Breast epithelium (tissue), 4 donors: ENCODE measurements around the gene CCDC9B. TPM values are rescaled to one million over a fixed set of nuclear protein-coding genes. Genes with fewer than 3 reads are reported as not detected.
A peak's percentile ranks its signal among the peaks of the same experiment; 100 is the strongest.

Experiments used
- DNase-seq, 2 donors: peaks; one replicate each; pipeline ENCODE4 v3.0.0-alpha.2; 2019; ENCODE audit warnings: low spot score in 2 of 2
- H3K27ac ChIP-seq, 2 donors: fragments of 200-600 bp; sonication (generic) in 1 of 2; one replicate each; pipeline ENCODE4 v1.5.1; 2016 to 2019; ENCODE audit warnings: mild to moderate bottlenecking in 1 of 2
- H3K27me3 ChIP-seq, 2 donors: fragments of 200-600 bp; sonication (generic) in 1 of 2; one replicate each; pipeline versions ENCODE4 v1.5.1 to v1.6.0; 2017 to 2019; ENCODE audit warnings: control low read depth in 1 of 2, mild to moderate bottlenecking in 1 of 2
- H3K36me3 ChIP-seq: fragments of 200-600 bp; one replicate; pipeline ENCODE4 v1.5.1; 2019
- H3K4me1 ChIP-seq, 2 donors: fragments of 200-600 bp; sonication (generic); one replicate each; pipeline ENCODE4 v1.5.1; 2016 to 2019; ENCODE audit warnings: control low read depth in 1 of 2
- H3K4me3 ChIP-seq, 3 donors: fragments of 200-600 bp; sonication (generic); 1 replicate in 2 of 3; 2 replicates in 1 of 3; pipeline ENCODE4 v1.5.1; 2016 to 2019; ENCODE audit warnings: mild to moderate bottlenecking in 3 of 3, moderate library complexity in 2 of 3
- H3K9me3 ChIP-seq, 2 donors: fragments of 200-600 bp; sonication (generic) in 1 of 2; one replicate each; pipeline ENCODE4 v1.5.1; 2016 to 2019; ENCODE audit warnings: control low read depth in 1 of 2
- POLR2A ChIP-seq: fragments of 450-650 bp; IDR thresholded peaks from one replicate; pipeline ENCODE4 v1.6.1; 2016; ENCODE audit warnings: antibody characterized with exemption, mild to moderate bottlenecking, moderate library complexity
- POLR2AphosphoS5 ChIP-seq, 3 donors: sonication (generic); formaldehyde crosslinking; IDR thresholded peaks; one replicate each; pipeline ENCODE4 v1.6.1; 2017; ENCODE audit warnings: antibody characterized with exemption in 3 of 3
- intact Hi-C: fragments of 100-400 bp; cut with DNase I; formaldehyde crosslinking; loops from one replicate; pipeline ENCODE4 v1.15.1; 2023; ENCODE audit warnings: low total_unique reads
- total RNA-seq, 3 donors: library from RNA; depleted of rRNA; stranded (reverse); fragments of >200 nt; gene quantifications; one replicate each; pipeline ENCODE4 v1.1.0, GENCODE V29; 2016
- TF ChIP-seq, protein P1 (sequence below), 3 donors: fragments of 450-650 bp; IDR thresholded peaks; one replicate each; pipeline ENCODE4 v1.5.1; 2016 to 2017; ENCODE audit warnings: antibody characterized with exemption in 3 of 3, mild to moderate bottlenecking in 3 of 3, moderate library complexity in 3 of 3

CCDC9B gene
- total RNA-seq = 10 to 100 TPM in 1 of 3 donors, 1 to 10 TPM in 2; 4.0 to 14.1 (median 9.4) TPM

DNA sequence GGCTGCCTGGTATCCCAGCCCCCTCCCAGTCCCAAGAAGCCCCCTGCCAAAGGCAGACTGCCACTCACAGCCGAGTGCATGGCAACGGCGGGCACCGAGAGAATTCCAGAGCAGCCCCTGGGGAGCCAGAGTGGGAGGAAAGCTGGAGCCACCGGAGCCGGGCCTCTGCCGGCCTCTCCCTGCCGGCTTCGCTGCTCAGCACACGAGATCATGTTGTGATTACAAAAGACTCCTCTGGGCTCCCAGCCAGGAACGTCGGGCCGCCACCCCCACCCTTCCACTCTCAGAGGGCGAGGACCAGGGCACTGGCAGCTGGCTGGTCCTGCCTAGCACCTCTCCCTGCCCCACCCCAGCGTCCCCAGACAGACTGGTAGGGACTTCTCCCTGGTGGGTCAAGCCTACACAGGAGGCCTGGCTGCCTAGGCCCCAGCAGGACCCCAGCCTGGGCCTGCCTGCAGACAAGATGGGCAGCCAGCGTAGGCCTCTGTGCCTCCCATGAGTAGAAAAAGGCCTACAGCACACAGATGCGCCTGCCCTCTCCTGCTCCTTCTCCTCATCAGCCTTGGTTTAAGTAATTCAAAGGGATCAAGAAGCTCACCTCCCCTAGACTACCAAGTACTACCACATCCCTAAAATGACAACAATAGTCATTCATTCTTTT is at the start of gene CCDC9B:
Gene CCDC9B, minus strand, starts transcription at position 200 of the 661 bp plus-strand sequence. Its CDS starts 120 bp downstream, at position 80.
- DNase-seq = peak; percentile 89 to 96
- H3K27ac ChIP-seq = peak within 1 kb of the TSS; percentile 96 to 97
- peaks cover 27 to 53% of the 10 kb centered on the region in 2 donors for H3K4me1 ChIP-seq
- no peaks in the 10 kb centered on the region for H3K9me3 ChIP-seq
- no peaks in the 10 kb centered on the region for H3K27me3 ChIP-seq
- peak within 1 kb of the TSS; percentile 36 to 67 (median 44) for H3K4me3 ChIP-seq
- TF ChIP-seq POLR2A (no peak), POLR2AphosphoS5 (IDR thresholded peaks at IDR 0.05) (peak in 2 of 3 donors; percentile 46 to 77)
- TF ChIP-seq, protein P1, sequence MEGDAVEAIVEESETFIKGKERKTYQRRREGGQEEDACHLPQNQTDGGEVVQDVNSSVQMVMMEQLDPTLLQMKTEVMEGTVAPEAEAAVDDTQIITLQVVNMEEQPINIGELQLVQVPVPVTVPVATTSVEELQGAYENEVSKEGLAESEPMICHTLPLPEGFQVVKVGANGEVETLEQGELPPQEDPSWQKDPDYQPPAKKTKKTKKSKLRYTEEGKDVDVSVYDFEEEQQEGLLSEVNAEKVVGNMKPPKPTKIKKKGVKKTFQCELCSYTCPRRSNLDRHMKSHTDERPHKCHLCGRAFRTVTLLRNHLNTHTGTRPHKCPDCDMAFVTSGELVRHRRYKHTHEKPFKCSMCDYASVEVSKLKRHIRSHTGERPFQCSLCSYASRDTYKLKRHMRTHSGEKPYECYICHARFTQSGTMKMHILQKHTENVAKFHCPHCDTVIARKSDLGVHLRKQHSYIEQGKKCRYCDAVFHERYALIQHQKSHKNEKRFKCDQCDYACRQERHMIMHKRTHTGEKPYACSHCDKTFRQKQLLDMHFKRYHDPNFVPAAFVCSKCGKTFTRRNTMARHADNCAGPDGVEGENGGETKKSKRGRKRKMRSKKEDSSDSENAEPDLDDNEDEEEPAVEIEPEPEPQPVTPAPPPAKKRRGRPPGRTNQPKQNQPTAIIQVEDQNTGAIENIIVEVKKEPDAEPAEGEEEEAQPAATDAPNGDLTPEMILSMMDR (IDR thresholded peaks at IDR 0.05) = no peak
- no peaks in the 10 kb centered on the region for H3K36me3 ChIP-seq
- intact Hi-C loops = no loop called here

DNA sequence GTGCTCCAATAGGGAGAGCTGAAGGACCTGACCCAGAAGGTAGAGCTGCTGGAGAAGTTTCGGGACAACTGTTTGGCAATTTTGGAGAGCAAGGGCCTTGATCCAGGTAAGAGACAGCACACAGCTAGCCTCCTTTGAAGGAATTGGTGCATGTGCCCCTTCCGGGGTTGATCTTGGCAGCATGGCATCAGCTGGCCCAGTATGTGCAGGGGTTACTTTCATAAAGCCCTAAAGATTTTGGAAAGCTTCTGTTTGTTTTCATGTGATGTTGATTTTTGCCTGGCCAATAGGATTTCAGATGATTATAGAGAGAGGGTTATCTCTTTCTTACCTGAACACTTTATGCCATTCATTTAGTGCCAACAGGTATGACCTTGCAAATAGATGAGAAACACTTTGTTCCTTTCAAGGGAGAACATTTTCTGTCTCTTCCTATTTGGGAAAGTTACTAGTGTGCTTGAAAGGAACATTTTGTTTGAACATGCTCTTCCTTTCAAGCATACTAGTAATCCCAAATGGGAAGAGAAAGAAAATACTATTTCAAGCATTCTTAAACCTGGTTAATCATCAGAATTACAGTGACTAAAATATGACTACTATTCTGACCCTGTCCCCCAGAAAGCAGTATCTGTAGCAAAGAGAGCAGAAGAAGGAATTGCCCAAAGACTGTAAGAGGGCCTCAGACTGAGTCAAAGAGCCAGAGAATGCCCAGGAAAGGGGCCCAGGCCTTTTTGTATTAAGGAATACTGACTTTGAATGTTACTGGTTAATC is 49.3 kb upstream of the CCDC9B start:
- Histone ChIP-seq H3K9me3 (no peaks in the 10 kb centered on the region), H3K27ac (no peak overlapping the region), H3K4me3 (no peak overlapping the region), H3K36me3 (no peaks in the 10 kb centered on the region), H3K4me1 (no peaks in the 10 kb centered on the region), H3K27me3 (no peaks in the 10 kb centered on the region)
- intact Hi-C loops = no loop called here
- no peak for DNase-seq
- TF ChIP-seq, protein P1 (IDR thresholded peaks at IDR 0.05) = no peak
- TF ChIP-seq POLR2AphosphoS5 (IDR thresholded peaks at IDR 0.05) = no peak
- TF ChIP-seq POLR2A = no peak

DNA sequence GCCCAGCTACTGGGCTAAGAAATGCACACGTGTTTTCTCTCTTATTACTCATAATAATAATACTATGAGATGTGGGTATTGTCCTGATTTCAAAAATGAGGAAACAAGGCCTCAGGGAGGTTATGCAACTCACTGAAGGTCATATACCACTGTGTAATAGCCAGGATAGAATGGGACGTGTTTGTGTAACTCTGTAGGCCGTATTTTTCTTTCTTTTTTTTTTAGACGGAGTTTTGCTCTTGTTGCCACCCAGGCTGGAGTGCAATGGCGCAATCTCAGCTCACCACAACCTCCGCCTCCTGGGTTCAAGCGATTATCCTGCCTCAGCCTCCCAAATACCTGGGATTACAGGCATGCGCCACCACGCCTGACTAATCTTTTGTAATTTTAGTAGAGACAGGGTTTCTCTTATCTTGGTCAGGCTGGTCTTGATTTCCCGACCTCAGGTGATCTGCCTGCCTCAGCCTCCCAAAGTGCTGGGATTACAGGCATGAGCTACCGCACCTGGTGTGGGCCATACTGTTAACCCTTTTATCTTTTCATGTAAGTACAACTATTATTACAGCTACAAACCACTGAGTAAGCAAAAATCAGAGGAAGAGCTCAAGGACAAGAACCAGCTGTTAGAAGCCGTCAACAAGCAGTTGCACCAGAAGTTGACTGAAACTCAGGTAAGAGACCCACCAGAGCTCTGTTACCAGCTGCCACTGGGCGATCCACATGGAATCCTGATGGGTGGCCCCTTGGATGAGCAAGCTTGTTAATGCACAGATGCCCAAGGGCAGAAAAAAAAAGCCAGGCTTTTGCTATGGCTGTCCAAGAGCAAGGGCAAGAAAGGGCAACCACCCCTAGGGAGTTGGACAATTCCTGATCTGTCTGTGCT is 48.4 kb upstream of the CCDC9B start:
- Histone ChIP-seq H3K27ac (peak overlapping the region in 1 of 2 donors; percentile 54), H3K4me1 (no peaks in the 10 kb centered on the region), H3K9me3 (no peaks in the 10 kb centered on the region), H3K27me3 (no peaks in the 10 kb centered on the region), H3K4me3 (no peak overlapping the region), H3K36me3 (no peaks in the 10 kb centered on the region)
- TF ChIP-seq, protein P1 (IDR thresholded peaks at IDR 0.05) = no peak
- TF ChIP-seq POLR2AphosphoS5 (IDR thresholded peaks at IDR 0.05) = no peak
- intact Hi-C loops = no loop called here
- DNase-seq = no peak

DNA sequence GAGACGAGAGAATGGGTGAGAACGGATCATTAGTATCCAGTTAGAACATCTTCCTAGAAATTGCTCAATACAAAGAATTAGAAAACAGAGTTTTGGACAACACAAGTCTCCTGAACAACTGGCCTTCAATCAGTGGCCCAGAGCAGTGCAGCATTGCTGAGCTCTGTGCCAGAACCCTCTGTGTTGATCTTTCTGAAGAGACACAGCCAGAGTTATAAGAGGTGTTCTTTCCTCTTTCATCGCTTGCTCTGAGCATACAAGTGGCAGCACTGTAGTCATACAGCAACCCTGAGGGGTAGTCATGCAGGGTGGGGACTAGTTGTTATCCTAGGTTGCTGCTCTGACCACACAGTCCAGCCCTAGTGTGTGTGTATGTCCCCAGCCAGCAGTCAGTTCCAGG is 45.7 kb upstream of the CCDC9B start:
- Histone ChIP-seq H3K36me3 (no peaks in the 10 kb centered on the region), H3K27ac (no peak overlapping the region), H3K9me3 (no peaks in the 10 kb centered on the region), H3K27me3 (no peaks in the 10 kb centered on the region), H3K4me1 (peaks cover 0 to 5% of the 10 kb centered on the region in 2 donors), H3K4me3 (no peak overlapping the region)
- intact Hi-C loops = no loop called here
- TF ChIP-seq, protein P1 (IDR thresholded peaks at IDR 0.05) = no peak
- TF ChIP-seq POLR2AphosphoS5 (IDR thresholded peaks at IDR 0.05) = no peak
- TF ChIP-seq POLR2A = no peak
- no peak for DNase-seq
